GM20431 (cell line): ENCODE data around the gene RHBDL2.
"Not testable (repeated sequence)": the region's sequence is repeated elsewhere in the genome, so short reads cannot be mapped to it uniquely, and the experiment has no call there.

Source experiments
- in situ Hi-C: fragments of 300-500 bp; cut with MseI, MboI; formaldehyde crosslinking; loops from one replicate; pipeline ENCODE4 v1.15.0; 2020; ENCODE audit warnings: low sequenced_read_pairs; ENCODE audit not compliant: unreplicated experiment

The RHBDL2 gene

DNA sequence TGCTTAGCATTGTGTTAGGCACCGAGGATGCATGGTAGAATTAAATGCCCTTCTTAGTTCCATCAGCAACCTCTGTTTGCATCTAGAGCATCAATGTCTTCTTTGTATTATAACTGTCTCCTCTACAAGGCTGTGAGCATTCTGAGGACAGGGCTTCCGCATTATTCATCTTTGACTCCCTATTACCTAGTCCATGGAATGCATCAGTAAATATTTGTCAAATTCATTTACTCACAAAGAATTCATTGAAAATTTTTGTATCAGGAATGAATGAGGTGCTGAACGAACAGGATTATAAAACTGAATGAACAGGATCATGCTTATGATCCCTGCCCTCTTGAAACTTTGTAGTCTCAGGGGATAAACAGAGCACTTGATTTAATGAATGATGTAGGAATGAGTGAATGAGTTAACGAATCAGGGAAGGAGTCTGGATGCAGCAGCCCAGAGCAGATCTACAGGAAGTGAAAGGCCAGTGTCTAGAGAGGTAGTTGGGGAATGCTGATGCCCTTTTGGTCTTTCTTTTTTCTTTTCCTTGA is 2.8 kb downstream of the RHBDL2 start:
- in situ Hi-C loops = no loop called here

DNA sequence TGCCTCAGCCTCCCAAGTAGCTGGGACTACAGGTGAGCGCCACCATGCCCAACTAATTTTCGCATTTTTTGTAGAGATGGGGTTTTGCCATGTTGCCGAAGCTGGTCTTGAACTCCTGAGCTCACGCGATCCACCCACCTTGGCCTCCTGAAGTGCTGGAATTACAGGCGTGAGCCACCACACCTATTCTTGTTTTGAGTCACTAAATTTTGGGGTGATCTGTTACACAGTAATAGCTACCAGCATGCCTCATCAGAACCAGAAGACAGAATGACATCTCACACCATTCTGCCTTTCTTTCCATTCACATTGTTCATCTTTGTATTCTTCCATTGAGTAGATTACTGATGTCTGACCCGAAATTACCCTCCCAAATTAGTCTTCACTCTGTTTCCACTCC is 9.1 kb downstream of the RHBDL2 start:
- in situ Hi-C loops = no loop called here

DNA sequence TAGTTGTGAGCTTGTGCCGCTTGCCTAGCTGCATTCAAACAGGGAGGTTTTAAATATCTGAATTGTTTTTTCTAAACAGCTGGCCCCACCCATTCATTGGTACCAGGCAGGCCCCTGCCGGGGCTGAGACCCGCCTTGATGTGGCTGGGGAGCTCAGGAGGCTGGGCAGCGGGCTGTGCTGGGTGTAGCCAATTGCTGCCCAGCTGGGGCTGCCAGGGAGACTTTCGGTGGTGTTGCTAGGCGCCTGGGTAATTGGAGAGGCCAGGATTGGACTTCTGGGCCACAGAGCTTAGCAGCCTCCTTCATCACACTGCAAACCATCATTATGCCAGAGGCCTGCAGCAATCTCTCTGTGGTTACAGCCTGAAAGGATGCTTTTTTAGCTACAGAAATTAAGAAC is 12.2 kb downstream of the RHBDL2 start:
- in situ Hi-C loops = no loop called here

DNA sequence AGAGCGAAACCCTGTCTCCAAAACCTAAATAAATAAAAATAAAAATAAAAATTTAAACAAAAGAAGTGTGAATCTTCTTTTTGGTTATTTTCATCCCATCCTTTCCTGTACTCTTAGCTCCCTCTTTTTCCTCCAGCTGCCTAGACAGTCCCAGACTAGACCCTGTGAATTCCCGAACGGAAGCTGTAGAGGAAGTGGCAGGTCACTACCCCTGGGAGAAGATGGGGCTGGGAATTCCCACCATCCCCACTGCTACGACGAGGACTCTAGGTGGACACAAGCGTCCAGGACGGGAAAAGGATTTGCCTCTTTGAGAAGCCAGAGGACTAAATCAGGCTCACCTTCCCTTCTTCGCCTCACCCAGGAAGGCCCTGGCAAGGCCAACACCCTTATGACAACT is 12.6 kb downstream of the RHBDL2 start:
- in situ Hi-C loops = no loop called here

DNA sequence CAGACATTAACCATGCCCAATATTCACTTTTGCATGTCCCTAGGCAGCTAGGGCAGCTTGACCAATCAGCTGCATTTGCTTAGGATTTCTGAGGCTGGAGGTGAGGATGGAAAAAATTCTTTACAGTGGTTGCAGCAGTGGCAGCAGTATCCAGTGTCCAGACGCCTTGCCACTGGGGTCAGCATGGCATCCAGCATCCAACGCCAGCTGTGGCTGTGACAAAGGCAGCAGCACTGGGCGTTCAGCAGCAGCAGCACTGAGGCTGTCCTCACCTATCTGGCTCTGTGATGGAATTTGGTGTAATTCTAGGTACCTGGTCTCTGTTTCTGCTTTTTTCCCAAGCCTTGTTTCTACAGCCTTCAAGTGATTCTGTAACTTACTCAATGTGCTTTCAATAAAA is 15.5 kb downstream of the RHBDL2 start:
- in situ Hi-C loops = no loop called here

DNA sequence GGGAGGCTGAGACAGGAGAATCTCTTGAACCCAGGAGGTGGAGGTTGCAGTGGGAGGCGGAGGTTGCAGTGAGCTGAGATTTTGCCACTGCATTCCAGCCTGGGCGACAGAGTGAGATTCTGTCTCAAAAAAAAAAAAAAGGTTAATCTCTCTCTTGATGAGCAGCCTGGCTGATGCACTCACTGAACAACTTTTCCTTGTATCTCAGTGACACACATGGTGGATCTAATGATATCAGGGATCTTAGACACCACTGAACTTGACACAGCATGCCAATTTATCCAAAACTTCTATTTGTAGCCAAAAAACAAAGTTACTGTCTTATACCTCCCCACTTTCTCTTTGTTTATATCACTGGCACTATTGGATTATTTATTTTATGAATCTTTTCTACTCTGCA is 16.2 kb downstream of the RHBDL2 start:
- in situ Hi-C loops = no loop called here

DNA sequence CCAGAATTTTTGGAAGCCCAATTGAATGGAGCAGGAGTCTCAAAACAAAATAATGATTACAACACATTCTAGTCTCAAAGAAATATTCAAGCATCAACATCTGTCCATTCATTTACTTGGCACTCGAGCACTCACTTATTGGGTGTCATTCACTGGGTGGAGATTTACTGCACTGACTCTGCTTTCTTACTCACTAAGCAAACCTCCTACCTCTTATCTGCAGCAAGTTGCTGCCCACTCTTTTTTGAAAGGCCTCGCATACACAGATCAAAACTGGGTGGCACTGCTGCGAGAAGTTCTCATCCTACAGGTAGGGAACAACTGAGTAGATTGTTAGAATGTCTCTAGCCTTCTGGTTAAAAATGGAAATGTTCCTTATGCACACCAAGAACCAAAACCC is 18.0 kb downstream of the RHBDL2 start:
- in situ Hi-C loops = no loop called here

DNA sequence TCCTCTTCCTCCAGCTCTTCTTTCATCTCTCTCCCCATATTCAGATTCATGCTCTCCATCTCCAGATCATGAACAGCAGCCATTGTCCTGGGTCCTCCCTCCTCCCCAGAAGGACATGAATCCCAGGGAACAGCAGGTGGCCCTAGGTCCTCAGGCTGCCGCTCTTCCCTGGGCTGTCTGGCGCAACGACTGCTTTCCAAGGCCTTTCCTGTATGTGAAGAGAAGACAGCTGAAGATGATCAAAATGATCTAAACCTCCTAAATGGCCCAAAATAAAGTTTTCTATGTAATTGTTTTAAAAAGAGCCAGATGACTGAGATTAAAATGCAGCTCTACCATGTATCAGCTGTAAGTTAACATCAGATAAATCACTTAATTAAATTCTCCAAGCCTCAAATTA is 22.5 kb downstream of the RHBDL2 start:
- in situ Hi-C loops = no loop called here

DNA sequence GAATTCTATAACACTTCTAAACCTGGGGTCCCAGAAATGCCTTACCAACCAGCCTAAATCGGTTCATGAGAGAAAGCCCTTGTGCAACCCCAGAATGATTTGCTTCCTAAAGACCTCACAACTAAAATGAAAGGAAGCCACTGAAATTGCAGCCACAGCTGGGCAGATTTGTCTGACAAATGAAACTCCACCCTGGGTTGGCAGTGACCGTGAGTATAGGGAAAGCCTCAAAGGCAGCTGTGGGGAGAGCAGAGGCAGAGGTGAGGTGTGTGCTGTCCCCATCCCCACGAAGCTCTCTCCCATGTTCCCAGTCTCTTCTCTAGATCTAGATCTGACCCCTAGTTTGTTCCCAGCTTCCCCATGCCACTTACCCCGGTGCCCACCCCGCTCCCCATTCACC is 23.1 kb downstream of the RHBDL2 start:
- in situ Hi-C loops = no loop called here

DNA sequence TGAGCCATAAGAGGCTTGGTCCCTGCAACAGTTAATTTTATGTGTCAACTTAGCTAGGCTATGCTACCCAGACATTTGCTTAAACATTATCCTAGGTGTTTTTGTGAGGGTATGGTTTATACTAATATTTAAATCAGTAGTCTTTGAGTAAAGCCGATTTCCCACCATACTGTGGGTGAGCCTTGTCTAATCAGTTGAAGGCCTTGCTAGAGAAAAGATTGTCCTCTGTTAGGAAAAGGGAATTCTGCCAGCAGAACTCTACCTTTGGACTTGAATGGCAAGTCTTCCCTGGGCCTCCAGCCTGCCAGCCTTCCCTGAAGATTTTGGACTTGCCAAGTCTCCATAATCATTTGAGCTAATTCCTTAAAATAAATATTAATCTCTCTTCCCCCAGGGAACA is 23.9 kb downstream of the RHBDL2 start:
- in situ Hi-C loops = no loop called here

DNA sequence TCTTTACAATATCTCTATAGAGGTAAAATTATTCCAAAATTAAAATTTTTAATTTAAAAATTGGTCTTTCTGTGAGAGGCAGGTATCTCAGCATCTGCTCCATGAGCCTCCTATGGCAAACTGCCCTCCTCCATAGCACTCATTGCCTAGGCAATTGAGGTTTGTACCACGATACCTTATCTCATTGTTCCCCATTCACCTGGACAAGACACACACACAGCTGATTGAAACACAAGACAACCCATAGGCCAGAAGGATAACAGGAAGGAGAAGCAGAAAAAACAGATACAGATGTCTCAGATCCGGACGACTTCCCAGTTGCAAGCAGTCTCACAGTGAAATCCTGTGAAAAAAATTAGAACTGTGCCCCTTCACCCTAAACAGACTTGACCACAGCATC is 24.3 kb downstream of the RHBDL2 start:
- in situ Hi-C loops = no loop called here

DNA sequence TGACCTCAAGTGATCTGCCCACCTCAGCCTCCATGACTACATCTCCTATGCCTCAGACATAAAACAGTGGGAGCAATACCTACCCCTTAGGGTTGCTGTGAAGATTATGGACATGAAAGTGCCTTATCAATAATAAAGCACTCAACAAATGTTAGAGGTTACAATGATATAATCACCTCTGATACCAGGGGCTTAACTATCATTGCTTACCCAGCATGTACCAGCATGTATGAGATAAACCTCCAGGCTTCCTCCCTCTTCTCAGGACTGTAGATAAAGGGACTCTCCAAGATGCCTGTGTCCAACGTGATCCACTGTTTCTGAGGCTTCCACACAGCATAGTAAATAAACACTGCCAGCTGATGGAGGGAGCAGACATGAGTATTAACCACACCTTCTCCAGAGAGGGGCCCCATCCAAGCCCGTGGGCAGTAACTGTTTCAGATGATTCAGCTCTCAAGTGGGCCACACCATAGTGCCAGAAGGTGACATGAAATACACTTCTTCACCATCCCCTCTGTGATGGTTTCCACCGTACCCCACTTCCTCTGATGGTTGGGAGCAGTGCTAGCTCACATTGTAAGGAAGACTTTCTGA is 26.2 kb downstream of the RHBDL2 start:
- in situ Hi-C loops = no loop called here

DNA sequence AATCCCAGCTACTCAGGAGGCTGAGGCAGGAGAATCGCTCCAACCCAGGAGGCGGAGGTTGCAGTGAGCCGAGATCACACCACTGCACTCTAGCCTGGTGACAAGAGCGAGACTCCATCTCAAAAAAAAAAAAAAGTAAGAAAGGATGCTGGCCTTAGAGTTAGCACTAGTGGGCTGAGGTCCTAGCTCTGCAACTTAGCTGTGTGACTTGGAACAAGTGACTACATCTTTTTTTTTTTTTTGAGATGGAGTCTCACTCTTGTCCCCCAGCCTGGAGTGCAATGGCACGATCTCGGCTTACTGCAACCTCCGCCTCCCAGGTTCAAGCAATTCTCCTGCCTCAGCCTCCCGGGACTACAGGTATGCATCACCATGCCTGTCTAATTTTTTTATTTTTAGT is 26.7 kb downstream of the RHBDL2 start:
- in situ Hi-C loops = not testable (repeated sequence)

DNA sequence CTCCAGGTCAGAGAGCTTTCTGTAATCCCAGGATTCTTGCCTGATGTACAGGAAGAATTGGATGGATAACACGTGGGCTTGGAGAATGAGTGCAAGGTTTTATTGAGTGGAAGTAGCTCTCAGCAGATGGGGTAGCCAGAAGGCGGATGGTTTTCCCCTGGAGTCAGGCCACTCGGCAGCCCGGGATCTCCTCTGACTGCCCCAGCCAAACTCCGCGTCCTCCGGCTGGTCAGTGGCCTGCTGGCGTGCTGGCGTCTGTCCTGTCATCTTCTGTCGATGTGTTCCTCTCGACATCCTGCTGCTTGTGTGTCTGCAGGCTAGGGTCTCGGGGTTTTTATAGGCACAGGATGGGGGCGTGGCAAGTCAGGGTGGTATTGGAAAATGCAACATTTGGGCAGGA is 32.8 kb downstream of the RHBDL2 start:
- in situ Hi-C loops = no loop called here

DNA sequence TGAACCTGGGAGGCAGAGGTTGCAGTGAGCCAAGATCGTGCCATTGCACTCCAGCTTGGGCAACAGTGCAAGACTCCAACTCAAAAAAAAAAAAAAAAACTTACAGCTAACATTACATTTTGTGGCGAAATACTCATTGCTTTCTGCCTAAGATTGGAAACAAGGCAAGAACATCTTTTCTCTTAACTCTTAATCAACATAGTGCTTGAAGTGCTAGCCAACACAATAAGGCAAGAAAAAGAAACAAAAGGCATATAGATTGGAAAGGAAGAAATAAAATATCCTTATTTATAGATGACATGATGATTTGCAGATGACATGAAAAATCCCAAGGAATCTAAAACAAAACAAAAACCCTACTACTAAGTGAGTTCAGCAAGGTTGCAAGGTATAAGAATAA is 35.6 kb downstream of the RHBDL2 start:
- in situ Hi-C loops = no loop called here

DNA sequence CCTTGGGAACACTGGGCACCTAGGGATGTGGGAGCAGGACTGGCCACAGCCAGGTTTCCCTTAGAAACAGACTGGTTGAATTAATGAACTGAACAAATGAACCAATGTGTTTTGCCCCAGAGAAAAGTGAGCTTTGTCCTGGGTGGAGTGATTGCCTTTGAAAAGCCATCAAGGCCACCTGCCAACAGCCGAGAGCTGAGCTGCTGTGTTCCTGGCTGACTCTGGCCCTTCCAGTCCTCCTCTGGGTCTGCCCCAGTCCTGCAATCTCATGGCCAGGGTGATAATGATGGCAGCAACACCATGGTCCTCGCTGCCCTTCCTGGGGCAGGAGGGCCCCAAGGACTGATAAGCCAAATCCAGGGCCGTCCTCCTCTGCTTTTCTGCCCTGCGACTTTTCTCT is 42.1 kb downstream of the RHBDL2 start:
- in situ Hi-C loops = no loop called here

DNA sequence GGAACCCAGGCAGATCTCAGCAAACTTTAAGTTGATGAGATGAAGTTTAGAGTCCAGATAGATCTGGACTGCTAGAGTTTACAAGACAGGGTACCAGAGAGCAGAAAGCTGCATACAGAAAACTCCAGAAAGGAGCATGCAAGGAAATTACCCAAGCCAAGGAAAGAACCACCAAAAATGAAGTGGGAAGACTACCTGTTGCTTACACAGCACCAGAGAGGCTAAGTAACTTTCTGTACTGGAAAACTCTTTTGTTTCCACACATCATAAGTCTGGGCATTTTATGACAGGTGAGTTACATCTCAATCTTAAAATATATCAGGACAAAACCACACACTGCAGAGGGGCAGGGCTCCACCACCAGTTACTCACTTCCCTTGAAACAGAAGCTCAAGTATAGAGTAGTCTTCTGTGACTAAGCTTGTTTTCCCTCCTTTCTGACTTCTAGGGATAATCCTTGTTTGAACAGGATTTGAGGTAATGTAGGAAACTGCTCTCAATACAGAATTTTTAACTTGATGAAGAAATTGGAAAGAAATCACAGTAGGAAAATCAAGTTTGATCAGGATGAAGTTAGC is 42.9 kb downstream of the RHBDL2 start:
- in situ Hi-C loops = no loop called here

DNA sequence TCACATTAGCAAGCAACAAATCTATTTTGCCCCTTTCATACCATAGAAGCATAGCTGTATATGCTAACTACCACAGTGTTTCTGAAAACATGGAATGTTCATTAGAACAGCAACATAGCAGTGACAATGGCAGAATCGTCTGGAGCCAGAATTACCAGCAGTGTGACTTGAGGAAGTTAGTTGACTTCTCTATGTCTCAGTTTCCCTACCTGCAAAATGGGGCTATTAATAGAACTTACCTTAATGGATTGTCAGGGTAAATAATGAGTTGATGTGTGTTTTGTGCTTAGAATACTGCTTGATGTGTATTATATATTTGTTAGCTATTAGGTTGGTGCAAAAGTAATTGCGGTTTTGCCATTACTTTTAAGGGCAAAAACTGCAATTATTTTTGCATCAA is 45.5 kb downstream of the RHBDL2 start:
- in situ Hi-C loops = no loop called here

DNA sequence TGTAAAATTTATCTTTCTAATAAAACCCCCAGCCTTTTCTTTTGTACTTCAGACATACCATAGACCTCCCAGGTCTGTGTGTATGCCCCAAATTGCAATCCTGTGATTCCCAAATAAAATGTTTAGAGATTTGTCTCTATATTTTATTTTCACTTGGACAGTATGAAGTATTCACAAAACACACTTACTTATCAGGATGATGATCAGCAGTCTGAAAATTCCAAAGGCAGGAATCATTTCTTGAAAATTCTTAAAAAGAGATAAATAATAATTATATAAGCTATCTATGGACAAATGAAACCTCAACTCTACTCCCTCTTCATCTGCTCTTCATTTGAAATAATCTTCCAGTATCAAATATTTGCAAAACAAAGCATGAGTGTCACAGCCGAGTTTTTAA is 48.7 kb downstream of the RHBDL2 start:
- in situ Hi-C loops = no loop called here

DNA sequence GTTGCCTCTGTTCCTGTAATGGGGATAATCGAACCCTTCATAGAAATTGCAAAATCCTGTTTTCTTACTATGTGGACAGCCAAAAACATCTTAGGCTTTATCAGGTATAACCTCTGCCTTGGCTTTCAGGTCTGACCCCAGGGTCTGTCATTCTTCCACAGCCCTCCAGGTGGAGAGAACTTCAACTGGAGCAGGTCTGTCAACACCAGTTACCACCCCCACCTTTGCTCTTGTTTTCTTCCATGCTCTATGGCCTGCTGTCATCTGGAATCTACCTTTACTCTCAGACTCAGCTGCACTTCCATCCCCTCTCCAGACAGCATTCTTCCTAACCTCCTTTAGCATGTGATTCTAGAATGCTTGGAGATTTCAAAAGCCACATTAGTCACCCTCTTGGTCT is 49.9 kb downstream of the RHBDL2 start:
- in situ Hi-C loops = no loop called here

DNA sequence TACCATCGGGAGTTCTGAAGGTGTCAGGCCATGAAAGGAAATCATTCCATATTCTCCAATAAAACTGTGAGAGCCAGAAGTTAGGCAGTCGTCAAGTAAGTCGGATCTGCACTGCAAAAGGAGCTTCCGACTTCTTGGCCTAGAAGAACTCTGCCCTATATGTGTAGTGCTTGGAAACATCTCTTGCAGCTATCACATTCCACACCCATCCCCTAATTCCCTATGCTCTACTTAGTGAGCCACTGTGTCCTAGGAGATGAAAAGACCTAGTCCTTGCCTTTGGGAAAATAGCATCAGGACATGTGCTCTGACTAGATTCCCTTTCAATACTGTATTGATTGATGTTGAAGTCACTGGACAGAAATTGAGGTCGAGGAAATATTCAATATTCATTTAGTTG is 52.0 kb downstream of the RHBDL2 start:
- in situ Hi-C loops = no loop called here
